HCEC 1CT (cell line): ENCODE results near the gene MYOM1.
"Not testable (repeated sequence)": the region's sequence is repeated elsewhere in the genome, so short reads cannot be mapped to it uniquely, and the experiment has no call there.

Experiments used
- DNase-seq: peaks from one replicate; pipeline ENCODE4 v3.0.0-alpha.2; 2017

Gene MYOM1

GRCh38 chr18:3217948-3218647 lies 1.7 kb downstream of the MYOM1 start:
- DNase-seq: peak; percentile 3

GRCh38 chr18:3216987-3217386 lies 2.8 kb downstream of the MYOM1 start:
- no peak for DNase-seq

GRCh38 chr18:3214855-3215637 lies 4.7 kb downstream of the MYOM1 start:
- no peak for DNase-seq

GRCh38 chr18:3213300-3214059 lies 6.3 kb downstream of the MYOM1 start:
- no peak for DNase-seq

- DNase-seq: no peak
These were observed 7.1 kb downstream of the MYOM1 start for GRCh38 chr18:3212657-3213056.

GRCh38 chr18:3211236-3211992 lies 8.4 kb downstream of the MYOM1 start:
- peak; percentile 68 for DNase-seq

GRCh38 chr18:3209859-3210569 lies 9.8 kb downstream of the MYOM1 start:
- DNase-seq: peak; percentile 4

GRCh38 chr18:3207565-3207964 lies 12.2 kb downstream of the MYOM1 start:
- DNase-seq: peak; percentile 20

GRCh38 chr18:3205239-3205638 lies 14.5 kb downstream of the MYOM1 start:
- no peak for DNase-seq

GRCh38 chr18:3199942-3200645 lies 19.7 kb downstream of the MYOM1 start:
- no peak for DNase-seq

GRCh38 chr18:3198260-3198860 lies 21.4 kb downstream of the MYOM1 start:
- DNase-seq: not testable (repeated sequence)

- no peak for DNase-seq
These were observed 24.7 kb downstream of the MYOM1 start for GRCh38 chr18:3194947-3195612.

GRCh38 chr18:3193331-3193730 lies 26.4 kb downstream of the MYOM1 start:
- no peak for DNase-seq

- DNase-seq: no peak
These were observed 27.0 kb downstream of the MYOM1 start for GRCh38 chr18:3192752-3193151.

GRCh38 chr18:3192286-3192685 lies 27.5 kb downstream of the MYOM1 start:
- no peak for DNase-seq

- DNase-seq: no peak
These were observed 29.2 kb downstream of the MYOM1 start for GRCh38 chr18:3190610-3191009.

- no peak for DNase-seq
These were observed 29.9 kb downstream of the MYOM1 start for GRCh38 chr18:3189884-3190283.

- no peak for DNase-seq
These were observed 32.8 kb downstream of the MYOM1 start for GRCh38 chr18:3186678-3187658.

GRCh38 chr18:3184275-3184963 lies 35.3 kb downstream of the MYOM1 start:
- no peak for DNase-seq
